OCI-LY7 (cell line): ENCODE results near the gene COX4I1. TPM values are rescaled to one million over a fixed set of nuclear protein-coding genes. Genes with fewer than 3 reads are reported as not detected.

Experiments
- BruUV-seq: library from RNA; stranded (reverse); fragments of 400-500 nt; replicated peaks from 2 replicates; lab custom pipeline; 2021; lab: Mats Ljungman, UMichigan
- CTCF ChIA-PET: fragments of 300-600 bp; sonication (Branson Sonifier 250); formaldehyde crosslinking; loops from one replicate; lab custom pipeline; 2022; ENCODE audit warnings: antibody characterized with exemption; ENCODE audit not compliant: unreplicated experiment; lab: Charles Lee
- POLR2A ChIA-PET: fragments of 300-600 bp; sonication (Branson Sonifier 250); formaldehyde crosslinking; loops from one replicate; lab custom pipeline; 2022; ENCODE audit warnings: antibody characterized with exemption; lab: Charles Lee
- DNase-seq: peaks from one replicate; pipeline ENCODE4 v3.0.0-alpha.2; 2015; ENCODE audit warnings: low spot score
- H2AFZ ChIP-seq: fragments of 200-600 bp; sonication (generic), shearing (Covaris generic); 2 replicates; pipeline ENCODE4 v1.6.1; 2014; ENCODE audit warnings: mild to moderate bottlenecking, antibody characterized with exemption, low read length, moderate library complexity
- H3K27ac ChIP-seq: fragments of 200-600 bp; sonication (generic); 2 replicates; pipeline ENCODE4 v1.5.1; 2014; ENCODE audit warnings: mixed run types, low read depth, mild to moderate bottlenecking, moderate library complexity, low read length, inconsistent platforms; ENCODE audit not compliant: poor library complexity, severe bottlenecking
- H3K36me3 ChIP-seq: fragments of 200-600 bp; sonication (generic); 2 replicates; pipeline ENCODE4 v1.6.1; 2014; ENCODE audit warnings: mild to moderate bottlenecking, antibody characterized with exemption, low read length, moderate library complexity, mixed read lengths; ENCODE audit not compliant: insufficient read depth
- H3K4me1 ChIP-seq: fragments of 200-600 bp; sonication (generic); 2 replicates; pipeline ENCODE4 v1.5.1; 2014; ENCODE audit warnings: mild to moderate bottlenecking, low read length; ENCODE audit not compliant: insufficient read depth, poor library complexity, severe bottlenecking
- H3K4me2 ChIP-seq: fragments of 200-600 bp; sonication (generic); 2 replicates; pipeline ENCODE4 v1.6.1; 2014; ENCODE audit warnings: mild to moderate bottlenecking, low read length
- H3K4me3 ChIP-seq: fragments of 200-600 bp; sonication (generic); 2 replicates; pipeline ENCODE4 v1.5.1; 2014; ENCODE audit warnings: mild to moderate bottlenecking, low read depth, low read length; ENCODE audit not compliant: poor library complexity, severe bottlenecking
- H3K79me2 ChIP-seq: fragments of 200-600 bp; sonication (generic); 2 replicates; pipeline ENCODE4 v1.6.1; 2016; ENCODE audit warnings: low read depth, mild to moderate bottlenecking, low read length, moderate library complexity, mixed read lengths; ENCODE audit not compliant: insufficient read depth
- H3K9me2 ChIP-seq: fragments of 200-600 bp; sonication (generic); 2 replicates; pipeline ENCODE4 v1.6.1; 2016; ENCODE audit warnings: mild to moderate bottlenecking, low read length, mixed read lengths; ENCODE audit not compliant: insufficient read depth
- H3K9me3 ChIP-seq: fragments of 200-600 bp; sonication (generic); 2 replicates; pipeline ENCODE4 v1.6.1; 2014; ENCODE audit warnings: mild to moderate bottlenecking, mixed run types, low read length, mixed read lengths
- H4K20me1 ChIP-seq: fragments of 200-600 bp; sonication (generic); 2 replicates; pipeline ENCODE4 v1.6.1; 2014; ENCODE audit warnings: mild to moderate bottlenecking, antibody characterized with exemption, low read length, moderate library complexity, mixed read lengths; ENCODE audit not compliant: insufficient read depth
- EZH2phosphoT487 ChIP-seq: fragments of 200-600 bp; sonication (generic); IDR thresholded peaks from 2 replicates; pipeline ENCODE4 v1.6.1; 2018; ENCODE audit warnings: low read depth, borderline replicate concordance, mild to moderate bottlenecking, mixed run types, antibody characterized with exemption, low read length, moderate library complexity, mixed read lengths
- intact Hi-C: fragments of 100-400 bp; cut with micrococcal nuclease; formaldehyde crosslinking; loops from one replicate; pipeline ENCODE4 v1.10.0; 2022; ENCODE audit not compliant: unreplicated experiment
- total RNA-seq, 2 experiments: library from RNA; depleted of rRNA in 1 of 2; stranded (reverse); fragments of >200 nt in 1 of 2; shearing (Covaris generic) in 1 of 2; gene quantifications; 2 replicates each; pipeline ENCODE4 v1.2.3, GENCODE V29; 2014 to 2022
- TF ChIP-seq, protein P1 (sequence below): fragments of 200-600 bp; sonication (generic); conservative IDR thresholded peaks from 2 replicates; pipeline ENCODE4 v1.5.1; 2014; ENCODE audit warnings: mild to moderate bottlenecking, antibody characterized with exemption, low read length, moderate library complexity, mixed read lengths

The COX4I1 gene
- total RNA-seq, 2 experiments from 2014 or later: 542 to 569 TPM

GRCh38 chr16:85759631-85760419 lies 39.7 kb upstream of the COX4I1 start:
- intact Hi-C loops: loop anchor here (1.0 to 10.0 kb wide), 4 partner anchors 39 to 455 kb away; partner anchors contain the start of genes COX4I1 and EMC8
- Histone ChIP-seq H3K9me2 (no peaks in the 10 kb centered on the region), H3K79me2 (no peaks in the 10 kb centered on the region), H3K36me3 (no peaks in the 10 kb centered on the region), H3K27ac (peak overlapping the region; percentile 90), H3K4me1 (peaks cover 73% of the 10 kb centered on the region), H3K9me3 (no peaks in the 10 kb centered on the region), H2AFZ (peak overlapping the region; percentile 22; the same call in 1 of the 2 replicates), H3K4me2 (peak overlapping the region; percentile 61), H4K20me1 (no peaks in the 10 kb centered on the region), H3K4me3 (peak overlapping the region; percentile 46)
- no TSS peak for BruUV-seq
- ChIA-PET CTCF (no interaction called here), POLR2A (interaction anchor here (0.5 to 1.0 kb wide), 2 partner anchors 12 to 15 kb away, joined by 3 read pairs; no protein-coding TSS in a partner anchor)
- DNase-seq: peak; percentile 75
- TF ChIP-seq EZH2phosphoT487: no peak
- TF ChIP-seq, protein P1, sequence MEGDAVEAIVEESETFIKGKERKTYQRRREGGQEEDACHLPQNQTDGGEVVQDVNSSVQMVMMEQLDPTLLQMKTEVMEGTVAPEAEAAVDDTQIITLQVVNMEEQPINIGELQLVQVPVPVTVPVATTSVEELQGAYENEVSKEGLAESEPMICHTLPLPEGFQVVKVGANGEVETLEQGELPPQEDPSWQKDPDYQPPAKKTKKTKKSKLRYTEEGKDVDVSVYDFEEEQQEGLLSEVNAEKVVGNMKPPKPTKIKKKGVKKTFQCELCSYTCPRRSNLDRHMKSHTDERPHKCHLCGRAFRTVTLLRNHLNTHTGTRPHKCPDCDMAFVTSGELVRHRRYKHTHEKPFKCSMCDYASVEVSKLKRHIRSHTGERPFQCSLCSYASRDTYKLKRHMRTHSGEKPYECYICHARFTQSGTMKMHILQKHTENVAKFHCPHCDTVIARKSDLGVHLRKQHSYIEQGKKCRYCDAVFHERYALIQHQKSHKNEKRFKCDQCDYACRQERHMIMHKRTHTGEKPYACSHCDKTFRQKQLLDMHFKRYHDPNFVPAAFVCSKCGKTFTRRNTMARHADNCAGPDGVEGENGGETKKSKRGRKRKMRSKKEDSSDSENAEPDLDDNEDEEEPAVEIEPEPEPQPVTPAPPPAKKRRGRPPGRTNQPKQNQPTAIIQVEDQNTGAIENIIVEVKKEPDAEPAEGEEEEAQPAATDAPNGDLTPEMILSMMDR: peak; percentile 87

- H3K4me1 ChIP-seq: peaks cover 53% of the 10 kb centered on the region
- peak overlapping the region; percentile 50 for H3K27ac ChIP-seq
- no peaks in the 10 kb centered on the region for H3K9me3 ChIP-seq
- no peaks in the 10 kb centered on the region for H3K79me2 ChIP-seq
- ChIA-PET POLR2A (interaction anchor here (0.8 to 1.7 kb wide), 5 partner anchors 11 to 141 kb away, joined by 3 to 5 read pairs (median 3); no protein-coding TSS in a partner anchor), CTCF (interaction anchor here (0.6 to 1.3 kb wide), 5 partner anchors 8 to 47 kb away, joined by 3 to 4 read pairs (median 3); no protein-coding TSS in a partner anchor)
- H3K36me3 ChIP-seq: no peaks in the 10 kb centered on the region
- no TSS peak for BruUV-seq
- no peak overlapping the region for H3K4me3 ChIP-seq
- no peaks in the 10 kb centered on the region for H3K9me2 ChIP-seq
- H3K4me2 ChIP-seq: peak overlapping the region; percentile 62
- H4K20me1 ChIP-seq: no peaks in the 10 kb centered on the region
- TF ChIP-seq EZH2phosphoT487: no peak
- TF ChIP-seq, protein P1: no peak
- intact Hi-C loops: no loop called here
- peak; percentile 70 for DNase-seq
- peak overlapping the region; percentile 52 for H2AFZ ChIP-seq
These were observed 37.6 kb upstream of the COX4I1 start for GRCh38 chr16:85761861-85762260.
